CMK (cell line): Measurements from ENCODE around the gene CAST.

Source experiments
- DNase-seq: peaks from one replicate; pipeline ENCODE4 v3.0.0-alpha.2; 2010; ENCODE audit warnings: low read depth

CAST gene

GRCh38 chr5:96819806-96820205 lies 157.6 kb downstream of the CAST start:
- no peak for DNase-seq

GRCh38 chr5:96821260-96821916 lies 159.2 kb downstream of the CAST start:
- no peak for DNase-seq

GRCh38 chr5:96822686-96823459 lies 160.7 kb downstream of the CAST start:
- no peak for DNase-seq

- no peak for DNase-seq
These were observed 161.8 kb downstream of the CAST start for GRCh38 chr5:96823900-96824380.
